Motor neuron (in vitro differentiated cells): ENCODE data around the gene ANTKMT. TPM values are rescaled to one million over a fixed set of nuclear protein-coding genes. Genes with fewer than 3 reads are reported as not detected.

Source experiments
- ATAC-seq, 8 experiments: fragments of 200-7000 bp; cut with Tn5 transposase; replicated peaks in 6 of 8; 2 replicates each; pipeline ENCODE4 v1.8.0; 2021; ENCODE audit warnings: mild to moderate bottlenecking in 8 of 8, moderate library complexity in 8 of 8
- H3K27ac ChIP-seq, 2 donors: fragments of 250-450 bp; sonication (Bioruptor Pico); 2 replicates each; pipeline ENCODE4 v1.9.0; 2021; ENCODE audit warnings: antibody characterized with exemption in 2 of 2, mild to moderate bottlenecking in 2 of 2, moderate library complexity in 1 of 2
- H3K4me1 ChIP-seq, 2 donors: fragments of 250-450 bp; sonication (Bioruptor Pico); replicated peaks in 1 of 2; 2 replicates each; pipeline ENCODE4 v1.6.1; 2021; ENCODE audit warnings: antibody characterized with exemption in 2 of 2, mild to moderate bottlenecking in 2 of 2, moderate library complexity in 1 of 2
- H3K4me3 ChIP-seq, 5 donors: fragments of 250-450 bp; sonication (Bioruptor Pico); 2 replicates each; pipeline ENCODE4 v1.9.0; 2021; ENCODE audit warnings: antibody characterized with exemption in 5 of 5, mild to moderate bottlenecking in 5 of 5, moderate library complexity in 4 of 5
- WGBS, 10 experiments: fragments of 450-650 bp; shearing (Covaris generic); methylation state at CpG; one replicate each; pipeline ENCODE4 v1.0.0; 2022; 5-methylcytosine and 5-hydroxymethylcytosine counted together
- in situ Hi-C, 9 experiments: fragments of 400-800 bp; cut with MboI; loops; one replicate each; pipeline ENCODE4 v1.15.0; 2021; ENCODE audit warnings: low sequenced_read_pairs in 9 of 9, low pct_unique_long_range_greater_than_20kb in 2 of 9; ENCODE audit not compliant: unreplicated experiment in 9 of 9
- total RNA-seq, 8 experiments: library from RNA; unstranded; fragments of 300-600 nt; gene quantifications; 2 replicates each; pipeline versions ENCODE4 v1.2.3 to v1.2.4, GENCODE V29; 2022

ANTKMT gene
- total RNA-seq, 8 experiments from 2014 or later, result 21.6 to 30.5 (median 24.5) TPM

- no peak for ATAC-seq
- WGBS, 10 experiments, result no CpG with 5 or more reads among the region's 37 CpGs
These were observed 26.0 kb upstream of the ANTKMT start for GRCh38 chr16:694863-695354.

DNA sequence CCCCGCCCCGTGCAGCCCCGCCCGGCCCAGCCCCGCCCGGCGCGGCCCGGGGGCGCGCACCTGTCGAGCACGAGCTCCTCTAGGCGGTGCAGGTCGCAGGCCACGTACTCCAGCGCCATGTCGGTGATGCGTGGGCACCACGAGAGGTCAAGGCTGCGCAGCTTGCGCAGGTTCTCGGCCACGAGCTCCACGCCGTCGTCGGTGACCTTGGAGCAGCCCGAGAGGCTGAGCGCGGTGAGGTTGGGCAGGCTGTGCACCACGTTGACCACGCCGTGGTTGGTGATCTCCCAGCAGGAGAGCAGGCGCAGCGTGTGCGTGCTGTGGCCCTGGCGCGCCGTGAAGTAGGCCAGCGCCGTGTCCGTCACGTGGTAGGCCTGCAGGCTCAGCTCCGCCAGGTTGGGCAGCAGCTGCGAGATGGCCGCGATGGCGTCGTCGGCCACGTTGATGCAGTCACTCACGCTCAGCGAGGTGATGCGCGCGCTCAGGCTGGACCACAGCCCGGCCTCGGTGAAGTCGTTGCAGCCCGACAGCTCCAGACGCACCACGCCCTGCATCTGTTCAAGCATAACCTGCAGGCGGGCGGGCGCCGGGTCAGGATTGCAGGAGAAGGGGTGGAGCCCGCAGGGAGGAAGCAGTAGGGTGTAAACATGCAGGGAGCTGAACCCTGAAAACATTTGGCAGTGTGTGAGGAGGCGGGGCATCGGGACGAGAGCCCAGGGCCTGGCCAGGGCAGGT, 25.4 kb upstream of the ANTKMT start:
- Histone ChIP-seq H3K27ac (peak overlapping the region; percentile 81 to 90), H3K4me1 (peaks cover 19 to 22% of the 10 kb centered on the region in 2 donors), H3K4me3 (peak overlapping the region in 4 of 5 donors; percentile 14 to 43 (median 28))
- 0 to 80% (median 3%) methylated on average over 2 to 20 of the region's 71 CpGs; no CpG with 5 or more reads in 4 of the 10 experiments for WGBS, 10 experiments
- peak; percentile 74 to 86 (median 76) for ATAC-seq
- in situ Hi-C loops, result no loop called here

More at GRCh38 chr16:694863-695354, 26.0 kb upstream of the ANTKMT start:
- peaks cover 16 to 17% of the 10 kb centered on the region in 2 donors for H3K4me1 ChIP-seq
- peak overlapping the region; percentile 81 to 90 for H3K27ac ChIP-seq
- in situ Hi-C loops, result no loop called here
- peak overlapping the region; percentile 9 to 43 (median 25) for H3K4me3 ChIP-seq

DNA sequence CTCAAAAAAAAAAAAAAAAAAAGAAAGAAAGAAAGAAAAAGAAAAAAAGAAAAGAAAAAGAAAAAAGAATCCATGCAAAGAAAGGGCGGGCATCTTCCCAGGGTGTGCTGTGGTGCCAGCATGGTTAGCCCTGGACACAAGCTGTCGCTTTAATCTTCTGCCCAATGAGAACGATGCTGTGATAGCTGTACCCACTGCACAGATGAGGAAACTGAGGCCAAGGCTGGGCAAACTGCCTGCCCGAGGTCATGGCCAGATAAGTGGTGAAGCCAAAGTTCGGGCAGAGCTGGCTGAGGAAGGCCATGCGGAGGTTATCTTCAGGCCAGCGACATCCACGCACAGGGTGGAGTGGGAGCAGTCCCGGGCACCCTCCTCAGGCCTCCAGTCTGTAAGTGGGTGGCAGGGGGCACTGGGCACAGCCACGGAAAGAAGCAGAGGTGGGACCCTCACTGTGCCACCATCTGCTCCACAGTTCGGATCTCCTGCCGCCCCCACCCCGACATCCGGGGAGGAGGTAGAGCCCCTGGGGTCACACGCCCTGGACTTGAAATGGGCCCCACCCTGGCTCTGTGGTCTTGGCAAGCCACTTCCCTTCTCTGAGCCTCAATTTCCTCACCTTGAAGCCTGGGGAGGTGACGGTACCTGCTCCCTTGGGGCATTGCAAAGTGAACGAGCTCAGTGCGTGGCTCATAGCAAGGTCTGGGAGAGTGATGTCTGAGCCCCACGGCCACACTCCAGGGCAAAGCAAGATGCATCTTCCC, 21.9 kb upstream of the ANTKMT start:
- in situ Hi-C loops, result no loop called here
- H3K4me3 ChIP-seq, result no peak overlapping the region
- no peak for ATAC-seq
- no peak overlapping the region for H3K27ac ChIP-seq
- peaks cover 31 to 38% of the 10 kb centered on the region in 2 donors for H3K4me1 ChIP-seq
- 14 to 90% (median 58%) methylated on average over 1 to 8 of the region's 19 CpGs; no CpG with 5 or more reads in 1 of the 10 experiments for WGBS, 10 experiments

DNA sequence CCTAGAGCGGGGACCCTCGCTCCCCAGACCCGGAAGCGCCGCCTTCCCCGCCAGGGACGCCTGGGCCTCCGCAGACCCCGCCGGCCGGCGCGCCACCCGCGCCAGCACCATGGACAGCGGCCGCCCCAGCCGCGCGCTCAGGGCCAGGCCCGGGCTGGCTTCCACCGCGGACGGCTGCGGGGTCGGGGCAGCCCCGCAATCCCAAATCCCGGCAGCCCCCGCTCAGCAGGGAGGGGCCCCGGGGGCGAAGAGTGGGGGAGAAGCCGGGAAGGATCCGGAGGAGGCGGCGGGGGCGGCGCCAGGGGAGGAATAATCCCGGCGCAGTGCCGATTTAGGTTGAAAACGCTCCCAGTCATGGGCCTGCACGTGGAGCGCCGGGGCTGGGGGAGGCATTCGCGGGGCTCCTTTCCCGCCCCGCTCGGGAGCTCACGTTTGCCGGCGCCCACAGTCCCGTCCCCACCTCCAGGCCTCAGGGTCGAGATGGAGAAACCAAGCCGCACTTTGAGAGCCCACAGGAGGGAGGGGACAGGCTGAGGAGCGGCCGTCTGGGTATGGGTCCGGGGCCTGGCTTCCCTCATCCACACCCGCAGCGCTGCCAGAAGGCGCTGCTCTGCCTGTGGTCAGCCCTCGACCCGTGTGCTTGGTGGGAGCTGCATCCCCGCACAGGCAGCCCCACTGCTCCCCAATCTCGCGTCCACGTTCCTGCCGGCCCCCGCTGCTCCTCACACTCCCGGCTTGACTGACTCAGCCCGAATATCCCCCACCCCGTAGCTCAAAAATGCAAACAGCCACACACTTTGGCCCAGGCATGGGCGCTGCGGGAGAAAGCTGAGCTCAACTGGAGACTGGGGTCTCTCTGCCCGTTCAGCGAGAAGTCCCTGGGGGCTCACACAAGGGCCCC, 20.0 kb upstream of the ANTKMT start:
- Histone ChIP-seq H3K4me3 (peak overlapping the region in 4 of 5 donors; percentile 10 to 32 (median 21)), H3K27ac (no peak overlapping the region), H3K4me1 (peaks cover 24 to 29% of the 10 kb centered on the region in 2 donors)
- in situ Hi-C loops, result loop anchor here in 1 of 9 experiments (25.0 kb wide), 1 partner anchor 361 kb away; the partner anchor contains the start of gene SSTR5
- 10 to 13% (median 12%) methylated on average over 2 to 11 of the region's 76 CpGs; no CpG with 5 or more reads in 7 of the 10 experiments for WGBS, 10 experiments
- ATAC-seq, result peak; percentile 9 to 84 (median 29)

GRCh38 chr16:702341-702740, 18.6 kb upstream of the ANTKMT start:
- no peak for ATAC-seq
- in situ Hi-C loops, result loop anchor here in 1 of 9 experiments (25.0 kb wide), 1 partner anchor 360 kb away; the partner anchor contains the start of gene SSTR5
- H3K4me3 ChIP-seq, result no peak overlapping the region
- no peak overlapping the region for H3K27ac ChIP-seq
- WGBS, 10 experiments, result 0 to 100% (median 70%) methylated on average over 1 to 11 of the region's 19 CpGs; no CpG with 5 or more reads in 2 of the 10 experiments
- H3K4me1 ChIP-seq, result peaks cover 34 to 43% of the 10 kb centered on the region in 2 donors

- WGBS, 10 experiments, result 33 to 40% (median 40%) methylated on average over 1 to 4 of the region's 12 CpGs; no CpG with 5 or more reads in 7 of the 10 experiments
- no peak for ATAC-seq
- Histone ChIP-seq H3K4me3 (no peak overlapping the region), H3K4me1 (peaks cover 34 to 43% of the 10 kb centered on the region in 2 donors), H3K27ac (no peak overlapping the region)
- in situ Hi-C loops, result loop anchor here in 1 of 9 experiments (25.0 kb wide), 1 partner anchor 359 kb away; the partner anchor contains the start of gene SSTR5
These were observed 17.5 kb upstream of the ANTKMT start for GRCh38 chr16:703406-703805.

DNA sequence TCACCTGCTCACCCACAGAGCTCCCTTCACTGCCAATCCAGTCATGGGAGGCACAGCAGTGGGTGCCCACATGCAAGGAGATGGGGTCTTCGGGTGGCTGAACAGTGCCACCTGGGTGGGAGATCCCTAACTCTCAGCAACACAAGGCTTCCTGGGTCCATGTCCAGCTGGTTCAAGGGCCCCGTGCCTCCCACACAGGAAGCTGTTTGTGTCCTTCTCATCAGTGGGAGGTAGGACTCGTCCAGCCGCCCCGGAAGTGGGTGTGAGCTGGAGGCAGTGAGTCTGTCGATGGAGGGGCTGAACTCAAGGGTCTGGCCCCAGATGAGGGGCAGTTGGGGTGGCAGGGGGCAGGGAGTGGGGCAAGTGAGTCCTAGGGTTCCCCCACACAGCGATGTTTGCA, 16.9 kb upstream of the ANTKMT start:
- 0 to 66% methylated on average over 1 to 5 of the region's 7 CpGs; no CpG with 5 or more reads in 8 of the 10 experiments for WGBS, 10 experiments
- Histone ChIP-seq H3K4me3 (peak overlapping the region; percentile 55 to 96 (median 85)), H3K27ac (no peak overlapping the region), H3K4me1 (peaks cover 37 to 47% of the 10 kb centered on the region in 2 donors)
- in situ Hi-C loops, result loop anchor here in 1 of 9 experiments (25.0 kb wide), 1 partner anchor 358 kb away; the partner anchor contains the start of gene SSTR5
- no peak for ATAC-seq

GRCh38 chr16:704552-705380, 16.2 kb upstream of the ANTKMT start:
- H3K4me3 ChIP-seq, result peak overlapping the region; percentile 55 to 96 (median 85)
- 17 to 43% (median 39%) methylated on average over 2 to 7 of the region's 50 CpGs; no CpG with 5 or more reads in 7 of the 10 experiments for WGBS, 10 experiments
- no peak for ATAC-seq
- H3K4me1 ChIP-seq, result peaks cover 42 to 52% of the 10 kb centered on the region in 2 donors
- peak overlapping the region; percentile 87 to 89 for H3K27ac ChIP-seq
- in situ Hi-C loops, result loop anchor here in 1 of 9 experiments (25.0 kb wide), 1 partner anchor 358 kb away; the partner anchor contains the start of gene SSTR5

DNA sequence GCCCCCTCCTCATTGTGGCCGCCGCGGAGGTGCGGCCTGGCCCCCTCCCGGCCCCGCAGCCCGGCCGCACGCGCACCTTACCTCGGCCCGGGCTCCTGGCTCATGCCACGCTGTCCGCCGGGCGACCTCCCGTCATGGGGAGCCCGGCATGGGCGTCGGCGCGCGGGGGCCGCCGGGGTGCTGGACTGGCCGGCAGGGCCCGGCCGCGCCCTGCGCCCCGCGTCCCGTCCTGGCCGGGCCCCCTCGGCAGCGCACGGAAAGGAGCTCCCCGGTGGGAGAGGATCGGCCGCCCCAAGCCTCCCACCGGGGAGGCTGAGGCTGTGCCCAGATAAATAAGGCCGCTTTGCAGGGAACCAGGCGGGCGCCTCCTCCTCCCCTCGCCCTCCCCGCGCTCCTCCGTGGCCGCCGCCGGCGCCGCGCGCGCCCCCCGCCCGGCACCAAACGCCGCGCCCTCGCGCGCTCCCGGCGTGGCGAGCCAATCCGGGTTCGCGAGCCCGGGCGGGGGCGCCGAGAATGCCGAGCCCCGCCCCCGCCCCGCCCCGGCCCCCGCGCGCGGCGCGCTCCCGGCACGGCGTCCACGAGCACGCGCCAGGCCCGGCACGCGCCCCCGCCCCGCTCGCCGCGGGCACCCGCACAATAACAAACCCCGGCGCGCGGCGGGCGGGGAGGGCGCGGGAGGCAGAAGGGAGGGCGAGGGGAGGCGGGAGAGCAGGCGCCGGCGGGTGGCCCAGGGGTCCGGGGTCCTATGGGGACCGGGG, 15.3 kb upstream of the ANTKMT start, which contains the start of gene FBXL16:
TSS of gene FBXL16 (minus strand) at position 371 of the 758 bp plus-strand sequence. CDS start 8,396 bp downstream, outside the sequence.
- peak within 1 kb of the TSS; percentile 55 to 96 (median 85) for H3K4me3 ChIP-seq
- H3K27ac ChIP-seq, result peak within 1 kb of the TSS; percentile 87 to 89
- ATAC-seq, result peak; percentile 10 to 54 (median 46)
- H3K4me1 ChIP-seq, result peaks cover 44 to 55% of the 10 kb centered on the region in 2 donors
- WGBS, 10 experiments, result no CpG with 5 or more reads among the region's 115 CpGs
- in situ Hi-C loops, result loop anchor here in 1 of 9 experiments (25.0 kb wide), 1 partner anchor 357 kb away; the partner anchor contains the start of gene SSTR5

- Histone ChIP-seq H3K4me1 (peaks cover 45 to 56% of the 10 kb centered on the region in 2 donors), H3K4me3 (peak overlapping the region; percentile 55 to 96 (median 85)), H3K27ac (peak overlapping the region; percentile 75 to 87)
- ATAC-seq, result peak in 6 of 8 experiments; percentile 2 to 19 (median 5)
- in situ Hi-C loops, result loop anchor here in 1 of 9 experiments (25.0 kb wide), 1 partner anchor 356 kb away; the partner anchor contains the start of gene SSTR5
- WGBS, 10 experiments, result 0 to 83% (median 60%) methylated on average over 1 to 2 of the region's 49 CpGs; no CpG with 5 or more reads in 7 of the 10 experiments
These were observed 14.5 kb upstream of the ANTKMT start for GRCh38 chr16:706189-707061.
